H1 (cell line): ENCODE measurements around the gene TMEM17. TPM values are rescaled to one million over a fixed set of nuclear protein-coding genes. Genes with fewer than 3 reads are reported as not detected.

ENCODE experiments used
- CTCF ChIA-PET: fragments of 300-600 bp; sonication (Branson Sonifier 250); formaldehyde crosslinking; loops from one replicate; lab custom pipeline; 2021; ENCODE audit not compliant: partially characterized antibody; lab: Charles Lee
- POLR2A ChIA-PET: fragments of 300-600 bp; sonication (Branson Sonifier 250); formaldehyde crosslinking; loops from one replicate; lab custom pipeline; 2021; ENCODE audit warnings: inconsistent platforms; ENCODE audit not compliant: partially characterized antibody; lab: Charles Lee
- DNase-seq, 2 experiments: peaks; one replicate each; pipeline versions ENCODE4 v3.0.0 to v3.0.0-alpha.2; 2010 to 2022; ENCODE audit warnings: low spot score in 2 of 2, low read depth in 1 of 2, mixed read lengths in 1 of 2
- FAIRE-seq: peaks from 2 replicates; lab custom pipeline; 2011; peaks lifted over from hg19 to GRCh38; lab: Jason Lieb, UNC
- H2AFZ ChIP-seq: 2 replicates; pipeline ENCODE4 v1.8.1; 2012; ENCODE audit warnings: low read length, inconsistent platforms
- H2AK5ac ChIP-seq: 2 replicates; pipeline ENCODE4 v1.6.1; 2013; ENCODE audit warnings: low read depth, low read length
- H2BK120ac ChIP-seq: replicated peaks from 2 replicates; pipeline ENCODE3; 2013; ENCODE audit warnings: low read depth, low read length, inconsistent platforms
- H2BK12ac ChIP-seq: 2 replicates; pipeline ENCODE4 v1.6.1; 2013; ENCODE audit warnings: low read depth, low read length
- H2BK15ac ChIP-seq: 2 replicates; pipeline ENCODE4 v1.6.1; 2013; ENCODE audit warnings: low read length
- H2BK20ac ChIP-seq: 2 replicates; pipeline ENCODE4 v1.6.1; 2013; ENCODE audit warnings: low read length
- H2BK5ac ChIP-seq: 2 replicates; pipeline ENCODE4 v1.6.1; 2013; ENCODE audit warnings: low read depth, low read length
- H3K14ac ChIP-seq: 2 replicates; pipeline ENCODE4 v1.6.1; 2013; ENCODE audit warnings: inconsistent platforms; ENCODE audit not compliant: insufficient read length
- H3K18ac ChIP-seq: 2 replicates; pipeline ENCODE4 v1.6.1; 2013; ENCODE audit warnings: low read length; ENCODE audit errors: extremely low read depth
- H3K23ac ChIP-seq: 2 replicates; pipeline ENCODE4 v1.6.1; 2013; ENCODE audit warnings: inconsistent platforms; ENCODE audit not compliant: insufficient read length
- H3K23me2 ChIP-seq: 2 replicates; pipeline ENCODE4 v1.6.1; 2013; ENCODE audit warnings: low read depth, low read length
- H3K27ac ChIP-seq: 2 replicates; pipeline ENCODE4 v1.6.1; 2011; ENCODE audit warnings: low read depth, low read length, inconsistent platforms
- H3K27me3 ChIP-seq, 4 experiments: replicated peaks in 1 of 4; 1 replicate in 1 of 4; 2 replicates in 3 of 4; pipeline versions ENCODE4 v1.6.1 to v1.8.1; 2011 to 2013; ENCODE audit warnings: low read length in 3 of 4, mild to moderate bottlenecking in 3 of 4, inconsistent platforms in 2 of 4, mixed read lengths in 2 of 4, moderate library complexity in 1 of 4; ENCODE audit not compliant: control insufficient read depth in 3 of 4, insufficient read depth in 3 of 4; ENCODE audit errors: extremely low read depth in 1 of 4
- H3K36me3 ChIP-seq, 4 experiments: 2 replicates each; pipeline versions ENCODE4 v1.6.1 to v1.8.1; 2011 to 2013; ENCODE audit warnings: mild to moderate bottlenecking in 4 of 4, low read length in 3 of 4, moderate library complexity in 2 of 4, control low read depth in 1 of 4, inconsistent platforms in 1 of 4; ENCODE audit not compliant: insufficient read depth in 4 of 4, control insufficient read depth in 2 of 4
- H3K4ac ChIP-seq: replicated peaks from 2 replicates; pipeline ENCODE3; 2013; ENCODE audit warnings: low read length, low read depth, mixed read lengths, inconsistent platforms; ENCODE audit not compliant: insufficient read length
- H3K4me1 ChIP-seq, 4 experiments: replicated peaks in 1 of 4; 1 replicate in 1 of 4; 2 replicates in 3 of 4; pipeline versions ENCODE4 v1.6.1 to v1.8.1; 2011 to 2013; ENCODE audit warnings: low read length in 3 of 4, inconsistent platforms in 2 of 4, mixed read lengths in 1 of 4; ENCODE audit not compliant: insufficient read depth in 4 of 4, control insufficient read depth in 3 of 4
- H3K4me2 ChIP-seq, 2 experiments: 2 replicates each; pipeline versions ENCODE4 v1.6.1 to v1.8.1; 2011 to 2013; ENCODE audit warnings: low read depth in 2 of 2, low read length in 2 of 2, control low read depth in 1 of 2, inconsistent platforms in 1 of 2, mild to moderate bottlenecking in 1 of 2; ENCODE audit not compliant: insufficient read depth in 1 of 2
- H3K4me3 ChIP-seq, 4 experiments: fragments of 200-600, 300-600 bp in 1 of 4; sonication (generic), shearing (Covaris generic), sonication (Bioruptor Twin) in 1 of 4; 2 replicates each; pipeline versions ENCODE4 v1.5.1 to v1.8.1; 2011 to 2016; ENCODE audit warnings: low read length in 4 of 4, low read depth in 3 of 4, control low read depth in 2 of 4, inconsistent platforms in 2 of 4, mild to moderate bottlenecking in 2 of 4, mixed read lengths in 1 of 4, moderate library complexity in 1 of 4; ENCODE audit not compliant: insufficient read depth in 2 of 4; ENCODE audit errors: extremely low read depth in 1 of 4
- H3K56ac ChIP-seq: replicated peaks from 2 replicates; pipeline ENCODE3; 2013; ENCODE audit warnings: low read depth, mild to moderate bottlenecking, mixed read lengths, low read length, inconsistent platforms; ENCODE audit not compliant: insufficient read length
- H3K79me1 ChIP-seq: 2 replicates; pipeline ENCODE4 v1.6.1; 2013; ENCODE audit warnings: low read depth, low read length, control low read depth
- H3K79me2 ChIP-seq, 2 experiments: 2 replicates each; pipeline versions ENCODE4 v1.6.1 to v1.8.1; 2012 to 2013; ENCODE audit warnings: low read length in 2 of 2, mild to moderate bottlenecking in 2 of 2, inconsistent platforms in 1 of 2; ENCODE audit not compliant: insufficient read depth in 2 of 2, control insufficient read depth in 1 of 2
- H3K9ac ChIP-seq, 4 experiments: replicated peaks in 1 of 4; 1 replicate in 1 of 4; 2 replicates in 3 of 4; pipeline versions ENCODE4 v1.6.1 to v1.8.1; 2011 to 2013; ENCODE audit warnings: low read depth in 3 of 4, low read length in 3 of 4, control low read depth in 2 of 4, mild to moderate bottlenecking in 2 of 4, moderate library complexity in 2 of 4, inconsistent platforms in 1 of 4; ENCODE audit errors: extremely low read depth in 1 of 4
- H3K9me3 ChIP-seq, 2 experiments: 2 replicates each; pipeline versions ENCODE4 v1.6.1 to v1.8.1; 2012 to 2013; ENCODE audit warnings: mild to moderate bottlenecking in 2 of 2, moderate library complexity in 2 of 2, control low read depth in 1 of 2, inconsistent platforms in 1 of 2, low read depth in 1 of 2, low read length in 1 of 2, mixed read lengths in 1 of 2; ENCODE audit not compliant: insufficient read depth in 2 of 2
- H4K20me1 ChIP-seq, 2 experiments: replicated peaks in 1 of 2; 2 replicates each; pipeline versions ENCODE3 to v1.8.1; 2011 to 2013; ENCODE audit warnings: inconsistent platforms in 2 of 2, low read length in 2 of 2, mild to moderate bottlenecking in 1 of 2; ENCODE audit not compliant: insufficient read depth in 2 of 2, control insufficient read depth in 1 of 2
- H4K5ac ChIP-seq: 2 replicates; pipeline ENCODE4 v1.6.1; 2013; ENCODE audit warnings: low read length, low read depth, mixed read lengths, inconsistent platforms; ENCODE audit not compliant: insufficient read length
- H4K8ac ChIP-seq: 2 replicates; pipeline ENCODE4 v1.8.0; 2013; ENCODE audit warnings: mild to moderate bottlenecking, moderate library complexity, low read length, inconsistent platforms; ENCODE audit not compliant: insufficient read depth; ENCODE audit errors: extremely low read depth
- H4K91ac ChIP-seq: replicated peaks from 2 replicates; pipeline ENCODE3; 2013; ENCODE audit warnings: low read length, mixed read lengths, inconsistent platforms; ENCODE audit not compliant: insufficient read length
- SP2 ChIP-seq: IDR thresholded peaks from 2 replicates; pipeline ENCODE4 v1.6.1; 2012; ENCODE audit warnings: mild to moderate bottlenecking, low read length, inconsistent platforms
- polyA plus RNA-seq, 7 experiments: library from polyadenylated mRNA; depleted of rRNA in 3 of 7; stranded (reverse) in 5 of 7; unstranded in 2 of 7; fragments of >200 nt in 5 of 7; fragments of 200-250 nt in 2 of 7; gene quantifications; 1 replicate in 5 of 7; 2 replicates in 1 of 7; 4 replicates in 1 of 7; pipeline versions ENCODE4 v1.2.1 to v1.2.3, GENCODE V29; 2011 to 2013; ENCODE audit warnings: missing spikeins in 2 of 7, mixed read lengths in 2 of 7
- total RNA-seq: library from RNA; stranded (reverse); fragmentation: NEBNext Ultra II Directional; extraction: Animal tissue kit (Norgen Biotek cat#: 25700); gene quantifications from 2 replicates; pipeline ENCODE4 v1.2.1, GENCODE V29; 2021

Gene TMEM17
- total and polyA plus RNA-seq, 2 of the 8 experiments (the other 6 are each of a cell fraction or from before 2014, with no cell fraction given), result 0.69 to 1.2 TPM

DNA sequence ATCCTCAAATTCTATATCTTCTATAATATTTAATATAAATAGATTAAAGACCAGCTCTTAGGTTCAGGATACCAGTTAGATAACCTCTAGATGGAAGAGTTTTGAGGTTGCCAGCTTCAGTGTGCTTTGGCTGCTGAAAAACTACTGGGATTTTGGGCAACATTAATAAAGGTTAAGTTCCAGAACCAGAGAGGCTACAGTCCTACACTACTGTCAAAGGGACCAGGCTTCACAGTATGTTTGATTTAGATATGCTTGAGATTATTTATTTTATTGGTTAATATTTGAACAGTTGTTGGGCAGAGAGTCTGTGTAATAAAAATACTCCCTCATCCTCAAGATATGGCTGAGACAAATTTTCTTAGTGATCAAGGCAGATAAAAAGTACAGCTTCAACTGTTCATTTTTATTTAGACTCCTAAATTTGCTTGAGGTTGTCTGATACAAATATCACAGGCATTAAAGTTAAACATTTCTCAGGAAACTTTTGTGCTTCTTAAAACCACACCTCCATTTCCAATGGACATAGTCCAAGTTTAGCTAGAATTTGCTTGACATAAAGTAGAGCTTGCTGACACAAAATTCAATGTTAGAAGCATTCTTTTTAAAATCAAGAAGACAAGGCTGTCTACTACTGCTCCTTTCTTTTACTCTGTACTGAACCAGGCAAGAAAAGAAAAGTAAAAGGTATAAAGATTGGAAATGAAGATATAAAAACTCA lies 19.7 kb upstream of the TMEM17 start:
- Histone ChIP-seq H3K4ac (no peak overlapping the region), H2BK15ac (0 out of 2 replicates have a peak overlapping the region, but pooled peaks have one; percentile 74), H4K8ac (no peak overlapping the region), H2BK5ac (no peak overlapping the region), H3K4me3 (peak overlapping the region in 1 of 4 experiments; percentile 41; a peak in 1 of 8 replicates), H3K79me1 (no peaks in the 10 kb centered on the region), H3K27ac (no peak overlapping the region), H2BK120ac (peak overlapping the region; percentile 85), H4K20me1 (no peaks in the 10 kb centered on the region), H2AK5ac (no peak overlapping the region), H2BK20ac (no peak overlapping the region), H3K27me3 (no peaks in the 10 kb centered on the region), H3K18ac (no peak overlapping the region), H3K9ac (no peak overlapping the region), H3K4me2 (peak overlapping the region; percentile 19 to 42; a peak in 2 of 4 replicates), H4K5ac (no peak overlapping the region), H2BK12ac (no peak overlapping the region), H3K56ac (no peak overlapping the region), H3K36me3 (0 out of 8 replicates have a peak, but pooled peaks cover 0 to 5% (median 0%) of the 10 kb centered on the region in 4 experiments), H3K79me2 (no peaks in the 10 kb centered on the region), H3K14ac (no peak overlapping the region), H3K9me3 (peaks cover 8 to 9% of the 10 kb centered on the region in 2 experiments), H3K23ac (no peak overlapping the region), H4K91ac (no peak overlapping the region), H3K23me2 (no peaks in the 10 kb centered on the region), H3K4me1 (peaks cover 0 to 8% (median 4%) of the 10 kb centered on the region in 4 experiments; a peak in 2 of 7 replicates), H2AFZ (no peak overlapping the region)
- POLR2A ChIA-PET, result interaction anchor here (0.7 to 1.8 kb wide), 3 partner anchors 10 to 20 kb away, joined by 3 to 5 read pairs (median 3); no protein-coding TSS in a partner anchor
- CTCF ChIA-PET, result interaction anchor here (0.9 to 3.1 kb wide), 3 partner anchors 15 to 69 kb away, joined by 3 to 14 read pairs (median 3); no protein-coding TSS in a partner anchor
- FAIRE-seq (no peak), DNase-seq (no peak)
- TF ChIP-seq SP2, result no peak
